Activated CD8-positive, alpha-beta memory T cell treated with anti-CD3 and anti-CD28 coated beads, Interleukin-2, amount 50 U/mL, for 4 hours (primary cell): ENCODE results near the gene GDPD4.

ENCODE experiments used
- DNase-seq: peaks from one replicate; pipeline ENCODE4 v3.0.0-alpha.2; 2020

Gene GDPD4

GRCh38 chr11:77294040-77294439 is 7.4 kb downstream of the GDPD4 start:
- no peak for DNase-seq

GRCh38 chr11:77289737-77290136 is 11.7 kb downstream of the GDPD4 start:
- DNase-seq, result no peak

GRCh38 chr11:77287615-77288273 is 13.7 kb downstream of the GDPD4 start:
- no peak for DNase-seq

- no peak for DNase-seq
Measured at GRCh38 chr11:77287136-77287535, 14.3 kb downstream of the GDPD4 start.

GRCh38 chr11:77284476-77285468 is 16.7 kb downstream of the GDPD4 start:
- no peak for DNase-seq

GRCh38 chr11:77283101-77283500 is 18.4 kb downstream of the GDPD4 start:
- no peak for DNase-seq

GRCh38 chr11:77278595-77279506 is 22.6 kb downstream of the GDPD4 start:
- DNase-seq, result no peak

- DNase-seq, result no peak
Measured at GRCh38 chr11:77276271-77276670, 25.2 kb downstream of the GDPD4 start.

GRCh38 chr11:77270921-77271320 is 30.6 kb downstream of the GDPD4 start:
- no peak for DNase-seq

- DNase-seq, result no peak
Measured at GRCh38 chr11:77269484-77270123, 31.9 kb downstream of the GDPD4 start.

- DNase-seq, result no peak
Measured at GRCh38 chr11:77267962-77268361, 33.5 kb downstream of the GDPD4 start.

- DNase-seq, result no peak
Measured at GRCh38 chr11:77266766-77267165, 34.7 kb downstream of the GDPD4 start.

GRCh38 chr11:77262803-77263202 is 38.7 kb downstream of the GDPD4 start:
- DNase-seq, result no peak

- no peak for DNase-seq
Measured at GRCh38 chr11:77259641-77260040, 41.8 kb downstream of the GDPD4 start.

GRCh38 chr11:77253690-77254089 is 47.8 kb downstream of the GDPD4 start:
- DNase-seq, result no peak

GRCh38 chr11:77252555-77253270 is 48.8 kb downstream of the GDPD4 start:
- no peak for DNase-seq

GRCh38 chr11:77250881-77251640 is 50.4 kb downstream of the GDPD4 start:
- DNase-seq, result no peak

- DNase-seq, result no peak
Measured at GRCh38 chr11:77249427-77249826, 52.1 kb downstream of the GDPD4 start.

GRCh38 chr11:77244277-77245027 is 57.0 kb downstream of the GDPD4 start:
- no peak for DNase-seq

- no peak for DNase-seq
Measured at GRCh38 chr11:77236901-77237300, 64.6 kb downstream of the GDPD4 start.
